ENCODE data around the gene KIF3C.
"Not testable (repeated sequence)": the region's sequence is repeated elsewhere in the genome, so short reads cannot be mapped to it uniquely, and the experiment has no call there.

KIF3C gene

GRCh38 chr2:25915411-25915810, 66.9 kb downstream of the KIF3C start:
- not testable (repeated sequence) for DNase-seq

- not testable (repeated sequence) for DNase-seq
These were observed 68.7 kb downstream of the KIF3C start for GRCh38 chr2:25913696-25913973.

GRCh38 chr2:25912851-25913695, 69.2 kb downstream of the KIF3C start:
- no peak for DNase-seq

- DNase-seq = not testable (repeated sequence)
These were observed 72.7 kb downstream of the KIF3C start for GRCh38 chr2:25909574-25909973.

GRCh38 chr2:25905126-25905525, 77.2 kb downstream of the KIF3C start:
- no peak for DNase-seq

- no peak for DNase-seq
These were observed 79.0 kb downstream of the KIF3C start for GRCh38 chr2:25903216-25903776.

GRCh38 chr2:25899404-25899970, 82.8 kb downstream of the KIF3C start:
- no peak for DNase-seq

GRCh38 chr2:25897506-25897905, 84.8 kb downstream of the KIF3C start:
- peak; percentile 52 for DNase-seq

- DNase-seq = not testable (repeated sequence)
These were observed 86.0 kb downstream of the KIF3C start for GRCh38 chr2:25896308-25896707.

GRCh38 chr2:25895610-25896009, 86.7 kb downstream of the KIF3C start:
- DNase-seq = no peak

- DNase-seq = no peak
These were observed 87.3 kb downstream of the KIF3C start for GRCh38 chr2:25895018-25895417.

- no peak for DNase-seq
These were observed 88.0 kb downstream of the KIF3C start for GRCh38 chr2:25894135-25894830.

GRCh38 chr2:25891672-25892071, 90.6 kb downstream of the KIF3C start:
- no peak for DNase-seq

GRCh38 chr2:25887624-25888242, 94.6 kb downstream of the KIF3C start:
- no peak for DNase-seq

- DNase-seq = no peak
These were observed 96.4 kb downstream of the KIF3C start for GRCh38 chr2:25885933-25886332.

GRCh38 chr2:25881764-25882163, 100.5 kb downstream of the KIF3C start:
- DNase-seq = peak; percentile 72

- no peak for DNase-seq
These were observed 103.1 kb downstream of the KIF3C start for GRCh38 chr2:25879133-25879730.

GRCh38 chr2:25878361-25879132, 103.8 kb downstream of the KIF3C start, which contains the start of gene ASXL2:
Gene ASXL2, minus strand, starts transcription at chr2:25878487. Its CDS starts 265 bp downstream, at chr2:25878222.
- DNase-seq = peak; percentile 98

- peak; percentile 93 for DNase-seq
These were observed 104.6 kb downstream of the KIF3C start for GRCh38 chr2:25877431-25878360.

All from hematopoietic multipotent progenitor cell treated with erythropoietin and hydrocortisone succinate and interleukin-3 and kit ligand, for 6 days (in vitro differentiated cells).